GM21619 (cell line): ENCODE data around the gene CD6.

Source experiments
- ATAC-seq: cut with Tn5 transposase; IDR thresholded peaks from one replicate; pipeline ENCODE4 v1.9.1; 2021; ENCODE audit not compliant: unreplicated experiment

The CD6 gene

DNA sequence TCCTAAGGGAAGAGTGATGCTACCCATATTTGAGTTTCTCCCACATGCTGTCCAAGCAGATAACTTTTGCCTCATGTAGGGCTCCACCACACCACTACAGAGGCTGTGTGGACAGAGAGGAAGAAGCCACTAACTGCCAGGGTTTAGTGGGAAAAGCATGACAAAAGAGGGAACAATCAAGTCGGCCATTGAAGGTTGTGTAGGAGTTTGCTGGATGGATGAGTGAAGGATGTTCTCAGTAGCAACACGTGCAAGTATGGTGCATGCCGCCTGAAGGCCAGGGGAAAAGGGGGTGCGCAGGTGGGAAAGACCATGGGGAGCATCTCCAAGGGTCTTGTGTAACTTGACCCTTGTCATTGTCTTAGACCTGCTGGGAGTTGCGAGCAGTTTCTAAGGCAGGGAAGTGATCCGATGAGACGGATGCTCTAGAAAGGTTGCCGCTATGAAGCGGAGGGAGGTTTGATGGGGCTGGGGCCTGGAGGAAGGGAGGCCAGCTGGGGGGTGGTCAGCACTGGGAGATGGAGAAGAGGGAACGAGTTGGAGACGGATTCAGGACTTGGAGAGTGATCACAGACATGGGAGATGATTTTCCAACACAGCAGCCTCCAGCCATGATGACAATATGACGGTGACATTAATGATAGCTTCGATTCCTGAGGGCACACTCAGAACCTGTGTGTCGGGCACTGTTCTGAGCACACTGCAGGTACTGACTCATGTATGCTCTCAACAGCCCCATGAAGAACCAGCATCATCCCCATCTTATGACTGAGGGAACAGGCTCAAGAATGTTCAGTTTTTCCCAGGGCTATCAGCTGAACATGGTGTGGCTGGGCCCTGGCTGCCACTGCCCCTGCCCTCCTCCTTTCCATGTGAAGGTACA, 53.7 kb downstream of the CD6 start:
- ATAC-seq = no peak

DNA sequence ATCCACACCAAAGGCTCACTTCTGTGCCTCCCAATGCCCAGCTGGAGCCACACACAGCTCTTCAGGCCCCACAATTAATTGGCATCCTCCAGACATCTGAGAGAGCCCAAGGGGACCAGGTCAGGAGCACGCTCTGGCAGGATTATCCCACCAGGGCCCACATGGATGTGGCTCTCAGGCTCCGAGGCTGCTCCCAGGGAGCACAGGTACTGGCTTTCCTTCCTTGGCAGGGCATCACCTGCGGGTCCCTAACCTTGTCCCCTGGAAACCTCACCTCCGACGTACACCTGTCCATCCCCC, 54.3 kb downstream of the CD6 start:
- no peak for ATAC-seq

DNA sequence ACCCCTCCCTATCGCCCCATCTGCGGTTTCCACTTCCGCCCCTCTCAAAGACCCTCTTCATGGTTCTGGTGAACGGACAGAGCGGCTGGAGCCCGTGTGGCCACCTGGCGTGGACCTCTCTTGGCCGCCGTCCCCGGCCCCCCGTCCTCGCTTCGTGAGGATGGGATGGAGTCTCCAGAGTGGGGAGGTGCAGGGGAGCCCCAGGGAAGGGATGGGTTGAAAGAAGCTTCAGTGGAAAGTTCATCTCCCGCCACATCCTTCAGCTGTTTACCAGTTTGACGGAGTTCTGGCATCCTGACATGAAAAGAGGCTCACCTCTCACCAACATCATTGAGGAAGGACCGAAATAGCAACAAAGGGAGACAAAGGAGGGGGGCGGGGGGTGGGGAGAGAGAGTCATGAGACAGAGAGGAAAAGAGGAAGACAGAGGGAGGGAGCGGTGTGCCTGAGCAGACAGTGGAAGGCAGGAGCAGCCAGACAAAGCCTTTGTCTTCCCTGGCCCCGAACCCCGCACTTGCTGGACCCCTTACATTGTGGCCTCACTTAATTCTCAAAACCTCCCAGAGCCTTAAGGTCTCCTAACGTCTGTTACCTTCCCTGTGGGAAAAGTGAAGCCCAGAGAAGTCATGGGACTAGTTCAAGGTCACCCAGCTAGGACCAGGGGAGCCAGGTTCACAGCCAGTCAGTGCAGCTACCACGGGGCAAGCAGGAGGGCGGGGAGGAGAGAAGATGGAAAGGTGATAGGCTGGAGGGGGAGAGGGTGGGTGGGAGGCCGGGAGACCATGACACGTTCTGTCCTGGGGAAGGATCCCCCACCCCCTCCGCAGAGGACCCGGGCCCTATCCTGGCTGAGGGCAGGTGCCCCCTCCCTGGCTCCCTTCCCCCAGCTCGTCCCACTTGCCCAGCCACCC, 54.9 kb downstream of the CD6 start:
- no peak for ATAC-seq

GRCh38 chr11:61027141-61027840, 55.8 kb downstream of the CD6 start:
- ATAC-seq = no peak

DNA sequence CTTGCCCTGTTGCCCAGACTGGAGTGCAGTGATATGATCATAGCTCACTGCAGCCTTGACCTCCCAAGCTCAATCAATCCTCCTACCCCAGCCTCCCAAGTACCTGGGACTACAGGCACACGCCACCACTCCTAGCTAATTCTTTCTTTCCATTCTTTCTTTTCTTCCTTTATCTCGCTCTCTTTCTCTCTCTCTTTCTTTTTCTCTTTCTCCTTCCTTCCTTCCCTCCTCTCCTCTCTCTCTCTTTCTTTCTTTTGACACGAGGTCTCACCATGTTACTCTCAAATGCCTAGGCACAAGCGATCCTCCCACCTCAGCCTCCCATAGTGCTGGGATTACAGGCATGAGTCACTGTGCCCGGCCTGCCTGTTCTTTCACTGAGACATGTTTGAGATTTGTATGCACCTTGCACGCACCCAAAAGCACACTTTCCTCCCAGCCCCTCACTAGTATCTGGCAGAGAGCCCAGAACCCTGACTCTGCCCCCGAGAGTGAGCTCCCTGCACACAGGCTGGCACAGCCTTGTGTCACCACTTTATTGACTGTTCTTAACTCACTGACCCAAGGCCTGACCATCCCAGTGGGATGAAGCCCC, 56.8 kb downstream of the CD6 start:
- peak; percentile 79 for ATAC-seq

DNA sequence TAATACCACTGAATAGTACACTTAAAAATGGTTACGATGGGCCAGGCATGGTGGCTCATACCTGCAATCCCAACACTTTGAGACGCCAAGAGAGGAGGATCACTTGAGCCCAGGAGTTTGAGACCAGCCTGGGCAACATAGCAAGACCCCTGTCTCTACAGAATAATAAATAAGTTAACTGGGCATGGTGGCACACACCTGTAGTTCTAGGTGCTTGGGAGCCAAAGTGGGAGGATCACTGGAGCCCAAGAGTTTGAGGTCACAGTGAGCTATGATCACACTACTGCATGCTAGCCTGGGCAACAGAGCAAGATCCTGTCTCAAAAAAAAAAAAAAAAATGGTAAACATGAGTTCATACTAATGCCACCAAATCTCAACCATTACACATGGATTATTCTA, 61.3 kb downstream of the CD6 start:
- no peak for ATAC-seq

GRCh38 chr11:61033417-61033816, 61.9 kb downstream of the CD6 start:
- ATAC-seq = no peak

DNA sequence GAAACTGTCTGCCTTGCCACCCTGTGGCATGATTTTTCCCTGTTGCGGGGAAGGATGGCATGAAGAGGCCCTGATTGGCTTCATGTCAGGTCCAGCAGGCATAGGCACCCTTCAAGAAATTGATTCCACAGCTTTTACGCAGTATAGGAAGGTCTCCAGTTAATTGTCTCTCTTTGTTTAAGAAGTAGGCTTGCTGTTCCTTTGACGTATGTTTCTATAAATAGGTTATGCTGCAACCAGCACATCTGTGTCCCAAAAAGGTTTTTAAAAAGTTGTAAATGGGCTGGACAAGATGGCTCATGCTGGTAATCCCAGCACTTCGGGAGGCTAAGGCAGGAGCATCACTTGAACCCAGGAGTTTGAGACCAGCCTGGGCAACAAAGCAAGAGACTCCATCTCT, 62.6 kb downstream of the CD6 start:
- ATAC-seq = no peak

GRCh38 chr11:61034704-61035525, 63.4 kb downstream of the CD6 start:
- ATAC-seq = no peak

GRCh38 chr11:61035526-61035835, 64.0 kb downstream of the CD6 start:
- ATAC-seq = no peak

DNA sequence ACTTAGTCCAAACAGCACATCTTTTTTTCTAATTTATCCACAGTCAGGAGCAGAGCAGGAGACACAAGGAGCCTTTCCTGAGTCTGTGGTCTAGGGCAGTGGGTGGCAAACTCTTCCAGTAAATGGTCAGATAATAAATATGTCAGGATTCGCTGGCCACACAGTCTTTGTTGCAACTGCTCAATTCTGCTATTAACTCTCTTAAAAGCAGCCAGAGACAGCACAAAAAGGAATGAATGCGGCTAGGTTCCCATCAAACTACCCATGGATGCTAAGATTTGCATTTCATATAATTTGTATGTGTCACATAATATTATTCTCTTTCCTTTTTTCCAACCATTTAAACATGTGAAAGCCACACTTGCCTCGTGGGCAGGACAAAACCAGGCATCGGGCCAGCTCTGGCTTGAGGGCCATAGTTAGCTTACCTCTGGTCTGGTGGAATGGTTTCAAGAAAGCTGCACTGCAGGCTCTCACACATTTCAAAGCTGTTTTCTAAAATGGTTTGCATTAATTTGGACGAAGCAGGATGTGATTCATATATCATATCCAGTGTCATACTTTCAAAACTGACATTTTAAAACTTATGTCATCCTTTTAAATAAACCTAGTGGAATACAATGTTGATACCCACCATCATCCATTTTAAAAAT, 66.1 kb downstream of the CD6 start:
- ATAC-seq = no peak

- ATAC-seq = no peak
Observed at GRCh38 chr11:61039916-61040315, 68.4 kb downstream of the CD6 start.

GRCh38 chr11:61041755-61042518, 70.5 kb downstream of the CD6 start:
- ATAC-seq = peak; percentile 94

DNA sequence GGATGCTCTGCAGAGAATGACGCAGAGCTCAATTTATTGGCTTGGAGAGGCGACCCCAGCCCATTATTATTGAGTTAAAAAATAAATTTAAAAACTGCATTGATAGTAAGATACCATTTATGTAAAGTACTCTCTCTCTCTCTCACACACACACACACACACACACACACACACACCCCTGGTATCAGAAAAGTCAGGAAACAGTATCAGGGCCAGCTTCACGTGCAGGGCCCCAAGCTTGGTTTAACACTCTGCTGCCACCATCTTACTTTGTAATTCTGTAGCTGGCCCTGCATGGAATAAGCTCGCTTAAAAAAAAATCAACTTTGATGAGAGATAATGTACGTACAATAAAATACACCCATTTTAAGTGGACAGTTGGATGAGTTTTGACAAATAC, 71.1 kb downstream of the CD6 start:
- no peak for ATAC-seq

DNA sequence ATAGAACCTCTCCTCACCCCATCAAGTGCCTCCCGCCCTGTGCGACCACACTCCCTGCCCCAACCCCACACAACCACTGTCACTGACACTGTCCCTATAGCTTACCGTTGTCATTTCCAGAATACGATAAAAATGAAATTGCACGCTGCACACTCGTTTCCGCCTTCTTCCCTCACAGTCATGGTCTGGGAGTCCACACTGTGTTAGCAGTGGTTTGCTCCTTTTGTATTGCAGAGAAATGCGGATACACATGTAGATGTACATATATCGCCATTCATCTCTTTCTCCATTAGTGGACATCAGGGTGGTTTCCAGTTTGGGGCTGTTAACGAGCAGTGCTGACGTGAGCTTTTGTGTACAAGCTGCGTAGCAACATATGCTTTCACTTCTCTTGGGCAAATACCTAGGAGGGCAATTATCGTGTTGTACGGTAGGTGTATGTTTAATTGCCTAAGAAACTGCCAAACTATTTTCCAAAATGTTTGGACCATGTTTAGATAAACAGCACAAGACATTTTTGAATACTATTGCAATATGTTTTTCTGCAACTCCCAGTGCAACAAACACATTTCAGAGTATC, 71.6 kb downstream of the CD6 start:
- no peak for ATAC-seq

DNA sequence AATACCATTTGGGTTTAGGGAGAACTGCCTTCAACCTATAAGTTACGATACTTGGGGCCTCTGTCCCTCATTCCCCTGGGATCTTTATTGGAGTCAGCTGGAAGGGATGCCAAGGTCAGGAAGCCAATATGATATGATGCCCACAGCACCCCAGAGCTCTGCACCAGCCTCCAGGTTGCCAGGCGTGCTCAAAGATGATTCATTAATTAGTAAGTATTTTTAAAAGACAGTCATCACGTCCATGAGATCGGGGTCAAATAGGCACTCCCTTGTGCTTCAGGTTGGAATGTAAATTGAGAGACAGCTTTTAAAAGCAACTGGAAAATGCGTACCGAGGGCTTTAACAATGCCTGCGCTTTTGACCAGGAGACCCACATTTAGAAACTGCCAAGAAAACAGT, 73.8 kb downstream of the CD6 start:
- no peak for ATAC-seq

GRCh38 chr11:61046833-61047232, 75.4 kb downstream of the CD6 start:
- no peak for ATAC-seq

DNA sequence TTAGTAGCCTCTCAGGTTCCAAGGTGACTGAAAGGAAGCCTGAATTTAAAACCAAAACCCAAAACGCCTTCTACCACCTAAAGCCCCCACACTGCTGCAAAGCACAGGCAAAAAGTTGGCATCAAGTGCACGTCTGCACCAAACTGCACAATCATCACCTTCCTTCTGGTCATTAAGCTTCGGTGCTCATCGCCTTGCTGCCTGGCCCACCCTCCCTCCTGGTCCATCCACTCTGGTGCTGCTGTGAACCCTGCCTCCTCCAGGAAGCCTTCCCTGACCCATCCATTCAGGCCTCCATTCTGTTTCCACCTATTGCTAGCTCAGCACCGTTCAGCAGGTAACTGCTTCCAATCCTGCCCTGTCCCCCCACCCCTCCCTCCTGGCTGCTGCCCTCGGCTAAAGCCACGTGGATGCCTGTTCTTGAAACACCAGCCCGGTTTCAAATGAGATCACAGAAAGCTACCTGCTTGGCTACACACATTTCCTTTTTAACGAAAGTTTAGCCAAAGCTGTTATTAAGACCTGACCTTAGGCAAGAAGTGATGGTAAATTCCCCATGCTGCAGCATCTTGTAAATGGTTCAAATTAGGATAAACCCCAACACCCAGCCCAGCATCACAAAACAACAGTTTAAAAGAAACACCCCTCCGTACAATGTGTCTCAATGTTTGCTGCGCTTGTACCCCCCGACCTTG, 77.0 kb downstream of the CD6 start:
- no peak for ATAC-seq

- no peak for ATAC-seq
Observed at GRCh38 chr11:61049063-61049377, 77.5 kb downstream of the CD6 start.
